D341Med (cell line): ENCODE measurements around the gene PKD1L1.
"Not testable (repeated sequence)": the region's sequence is repeated elsewhere in the genome, so short reads cannot be mapped to it uniquely, and the experiment has no call there.

Experiments
- DNase-seq: peaks from one replicate; pipeline ENCODE4 v3.0.0; 2012; ENCODE audit warnings: low spot score

Gene PKD1L1

DNA sequence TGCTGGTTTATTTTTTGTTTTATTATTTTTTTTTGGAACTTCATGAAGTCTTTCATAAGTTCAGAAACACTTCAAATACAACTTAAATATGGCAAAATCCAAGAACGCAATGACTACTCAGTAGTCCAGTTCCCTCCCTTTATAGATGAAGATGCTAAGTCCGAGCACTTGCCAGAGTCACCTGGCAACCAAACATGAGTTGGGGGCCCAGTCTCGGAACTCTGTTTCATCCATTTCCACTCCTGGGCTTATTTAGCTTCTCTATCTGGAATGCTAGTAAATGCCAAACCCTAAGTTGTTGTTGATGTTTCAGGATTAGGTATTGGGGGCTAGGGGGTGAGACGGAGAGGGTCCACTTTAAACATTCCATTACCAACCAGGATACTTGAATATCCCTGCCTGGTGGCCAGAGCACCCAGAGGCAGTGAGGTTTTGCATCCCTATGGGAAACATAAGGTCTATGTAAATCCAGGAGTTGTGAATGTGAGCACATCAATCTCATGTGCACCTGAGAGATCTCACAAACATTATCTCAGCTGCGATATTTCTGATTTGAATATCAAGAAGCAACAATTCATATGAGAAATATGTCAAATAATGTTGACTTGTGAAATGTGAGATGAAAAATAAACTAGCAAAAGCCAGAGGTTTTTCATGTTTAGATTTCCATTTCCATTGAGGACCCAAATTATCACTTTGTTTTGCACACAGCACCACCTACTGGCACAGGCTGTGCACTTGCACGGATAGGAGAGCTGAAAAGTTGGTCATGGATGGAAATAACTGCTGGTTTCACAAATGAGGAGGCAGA is 129.3 kb downstream of the PKD1L1 start:
- DNase-seq: peak; percentile 63

DNA sequence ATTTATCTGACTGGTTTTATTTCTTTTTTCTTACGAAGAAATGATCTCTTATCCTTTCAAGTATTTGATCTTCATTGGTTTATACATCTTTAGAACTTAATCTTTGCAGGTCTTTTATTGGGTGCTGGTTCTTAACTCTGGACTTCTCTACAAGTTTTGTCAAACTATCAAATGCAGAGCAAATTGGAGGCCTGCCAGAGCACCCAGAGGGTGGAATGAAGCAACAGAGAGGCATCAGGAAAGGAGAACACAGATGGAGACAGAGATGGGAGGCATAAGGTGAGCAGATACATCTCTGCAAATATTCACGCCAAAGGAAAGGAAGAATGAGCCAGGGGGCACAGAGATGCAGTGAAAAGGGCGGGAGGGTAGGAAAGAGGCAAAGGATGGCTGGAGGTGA is 130.3 kb downstream of the PKD1L1 start:
- no peak for DNase-seq

DNA sequence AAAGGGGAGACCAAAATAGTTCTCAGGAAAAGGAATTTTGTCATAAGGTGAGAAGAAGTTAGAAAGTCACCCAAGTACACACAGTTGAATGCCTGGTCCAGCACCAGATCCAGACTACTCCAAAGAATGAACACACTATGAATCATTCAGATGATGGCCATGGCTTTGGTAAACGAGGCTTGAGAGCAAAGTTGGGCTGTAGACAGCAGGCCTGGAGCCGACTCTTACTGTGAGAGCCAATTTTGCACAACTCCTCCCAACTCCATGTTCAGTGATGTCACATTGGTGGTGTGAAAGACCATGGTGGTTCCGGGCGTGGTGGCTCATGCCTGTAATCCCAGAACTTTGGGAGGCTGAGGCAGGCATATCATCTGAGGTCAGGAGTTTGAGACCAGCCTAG is 131.6 kb downstream of the PKD1L1 start:
- no peak for DNase-seq

DNA sequence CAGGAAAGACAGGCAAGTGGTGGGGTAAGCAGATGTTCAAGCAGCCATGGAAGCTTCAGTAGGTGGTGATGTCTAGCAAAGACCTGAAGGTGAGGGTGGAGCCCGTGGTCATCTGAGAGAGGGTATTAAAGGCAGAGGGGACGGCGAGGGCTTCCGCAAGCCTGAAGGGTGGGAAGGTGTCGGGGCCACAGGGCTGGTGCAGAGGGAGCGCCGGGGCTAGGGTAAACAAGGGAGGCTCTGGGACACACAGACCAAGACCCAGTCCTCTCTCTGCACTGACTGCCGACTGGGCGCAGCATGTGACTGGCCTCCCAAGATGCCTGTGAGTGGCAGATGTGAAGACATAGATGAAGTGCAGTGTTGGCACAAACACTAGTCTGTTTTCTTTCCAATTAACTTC is 132.4 kb downstream of the PKD1L1 start:
- DNase-seq: no peak

DNA sequence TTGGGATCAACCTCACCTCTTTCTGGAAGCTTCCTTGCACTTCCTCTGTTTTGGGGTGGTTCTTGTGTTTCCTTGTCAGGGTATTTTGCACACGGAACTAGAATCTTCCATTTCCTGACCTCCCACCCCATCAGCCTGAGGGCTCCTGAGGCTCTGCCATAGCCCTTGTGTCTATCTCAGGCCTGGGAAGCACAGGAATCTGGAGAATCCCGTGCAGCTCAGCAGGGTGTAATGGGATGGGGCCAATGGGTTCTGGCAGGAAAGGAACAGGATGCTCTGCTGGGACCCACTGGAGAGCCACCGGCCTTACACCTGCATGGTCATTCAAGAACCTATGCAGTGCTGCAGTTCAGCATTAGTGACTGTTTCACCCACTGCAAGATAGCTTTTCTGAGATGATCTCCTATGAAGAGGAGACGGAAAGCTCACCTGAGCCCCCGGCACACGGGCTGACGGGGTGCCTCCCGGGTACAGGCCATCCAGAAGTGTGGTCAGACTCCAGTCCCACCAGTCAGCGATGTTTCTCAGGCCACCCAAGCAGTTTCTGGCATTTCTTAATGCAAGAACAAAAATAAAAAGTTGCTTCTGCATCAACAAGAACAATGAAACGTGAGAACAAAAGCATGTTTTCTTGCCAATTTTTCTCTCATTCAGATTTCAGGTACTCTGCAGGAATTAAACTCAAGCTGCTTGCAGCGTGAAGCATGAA is 133.2 kb downstream of the PKD1L1 start:
- DNase-seq: no peak

DNA sequence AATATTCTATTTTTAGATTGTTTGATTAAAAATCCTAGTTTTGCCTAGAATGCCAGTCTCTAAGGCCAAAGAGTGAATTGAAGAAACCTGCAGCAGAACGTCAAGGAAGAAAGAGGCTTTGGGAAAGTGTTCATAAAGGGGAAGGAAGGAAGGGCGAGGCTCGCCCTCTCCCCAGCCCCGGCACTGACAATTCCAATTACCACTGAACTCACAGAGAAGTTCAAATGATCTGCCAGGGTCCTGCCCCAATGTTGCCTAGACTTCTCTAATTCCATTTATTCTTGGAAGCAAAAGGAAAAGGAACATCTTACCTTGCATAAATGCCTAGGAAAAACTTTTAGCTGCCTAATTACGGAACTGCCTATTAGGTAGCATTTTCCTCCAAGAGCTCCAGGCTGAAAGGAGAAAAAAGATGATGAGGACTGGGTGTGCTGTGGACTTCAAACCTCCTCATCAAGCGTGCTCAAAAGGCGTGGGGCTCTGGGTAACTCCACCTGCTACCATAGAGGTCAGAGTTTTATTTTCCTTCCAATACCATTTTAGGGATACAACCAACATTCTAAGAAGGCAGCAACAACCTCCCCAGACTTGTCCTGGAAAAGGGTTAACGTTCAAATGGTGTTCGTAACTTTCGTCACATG is 134.5 kb downstream of the PKD1L1 start:
- no peak for DNase-seq

DNA sequence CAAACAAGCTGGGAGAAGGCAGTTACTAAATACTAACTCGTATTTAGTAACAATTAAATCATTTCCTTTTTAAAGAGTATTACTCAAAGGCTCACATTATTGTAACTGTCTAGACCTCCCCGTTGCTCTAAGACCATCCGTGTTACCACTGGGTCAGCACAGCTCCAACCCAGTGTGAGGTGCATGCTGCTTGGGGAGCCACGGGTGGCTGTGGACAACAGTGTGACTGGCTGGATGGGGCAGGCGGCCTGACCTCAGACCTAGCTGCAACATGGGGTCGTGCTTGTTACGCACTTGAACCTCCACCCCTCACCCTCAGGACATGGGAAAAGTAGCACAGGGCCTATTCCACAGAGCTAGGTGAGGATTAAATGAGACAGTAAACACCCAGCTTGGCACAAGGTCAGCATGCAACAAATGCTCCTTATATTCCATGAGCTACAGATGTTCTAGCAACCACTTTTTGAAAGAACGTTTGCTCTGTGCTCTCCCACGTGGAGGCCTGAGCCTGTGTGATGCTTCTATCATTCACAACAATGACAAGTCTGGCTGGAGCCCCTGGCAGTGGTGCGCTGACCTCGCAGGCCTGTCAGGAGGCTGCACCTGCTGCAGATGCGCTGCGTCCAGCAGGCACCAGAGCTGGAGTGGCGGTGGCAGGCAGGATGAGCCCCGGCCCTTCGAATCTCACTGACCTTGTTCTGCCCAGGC is 135.7 kb downstream of the PKD1L1 start:
- DNase-seq: no peak

DNA sequence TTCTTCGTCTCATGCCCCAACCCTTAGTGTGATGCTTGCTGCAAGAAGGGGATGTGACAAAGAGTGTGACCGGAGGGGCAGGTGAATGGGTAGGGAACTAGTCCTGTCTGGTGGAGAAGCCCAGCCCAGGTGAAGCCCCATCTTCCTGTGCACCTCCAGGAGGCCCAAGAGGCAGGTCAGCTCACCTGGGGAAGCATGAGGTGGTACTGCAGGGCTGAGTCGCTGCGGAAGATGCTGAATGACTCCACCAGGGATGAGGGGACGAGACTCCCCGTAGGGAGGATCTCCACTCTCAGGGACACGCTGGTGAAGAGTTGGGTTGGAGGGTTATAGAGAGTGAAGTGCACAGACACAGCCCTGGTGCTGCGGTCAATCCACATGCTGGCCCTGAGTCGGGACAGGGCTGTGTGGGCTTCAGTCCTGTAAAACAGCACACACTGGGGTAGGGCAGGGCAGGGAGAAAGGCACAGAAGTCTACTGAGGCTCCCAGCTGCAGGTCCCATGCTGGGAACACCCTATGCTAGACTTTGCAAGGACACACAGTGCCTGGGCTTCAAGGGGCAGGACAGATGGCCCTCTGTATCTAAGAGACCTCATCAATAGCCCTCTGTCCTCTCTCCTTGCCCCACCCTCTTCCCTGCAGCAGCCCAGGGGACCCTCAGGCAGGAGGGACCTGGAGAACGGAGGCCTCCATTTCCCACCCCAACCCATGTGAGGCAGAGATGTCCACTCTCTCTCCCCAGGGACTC is 136.5 kb downstream of the PKD1L1 start:
- no peak for DNase-seq

DNA sequence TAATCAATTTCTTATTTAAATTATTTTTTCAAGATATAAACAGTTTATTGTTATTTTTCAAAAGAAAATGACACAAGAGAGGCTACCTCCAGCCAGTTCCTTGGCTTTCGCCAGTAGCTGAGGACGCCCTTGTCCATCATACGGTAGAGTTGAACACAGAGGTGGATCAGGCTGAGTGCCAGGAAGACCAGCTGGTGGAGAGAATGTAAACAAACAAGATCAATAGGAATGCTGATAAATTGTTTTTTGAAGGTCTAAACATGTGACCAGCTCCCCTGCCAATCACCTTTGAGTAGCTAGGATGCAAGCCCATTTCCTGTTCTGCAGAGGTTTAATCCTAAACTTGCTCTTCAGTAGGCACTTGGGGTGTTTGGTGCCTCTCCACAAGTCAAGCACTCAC is 138.9 kb downstream of the PKD1L1 start:
- DNase-seq: no peak

DNA sequence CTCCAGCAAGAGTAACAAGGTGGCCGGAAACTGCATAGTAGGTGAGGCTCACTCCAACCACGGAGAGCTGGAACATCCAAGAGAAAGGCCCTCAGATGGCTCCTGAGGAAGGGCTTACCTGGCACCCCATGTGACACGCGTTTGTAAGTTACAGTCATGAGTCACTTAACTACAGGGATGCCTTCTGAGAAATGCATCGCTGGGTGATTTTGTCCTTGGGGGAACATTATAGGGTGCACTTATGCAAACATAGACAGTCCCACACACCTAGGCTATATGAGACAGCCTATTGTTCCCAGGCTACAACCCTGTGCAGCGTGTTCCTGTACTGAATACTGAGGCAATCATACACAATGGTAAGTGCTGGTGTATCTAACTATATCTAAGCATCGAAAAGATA is 139.9 kb downstream of the PKD1L1 start:
- no peak for DNase-seq

DNA sequence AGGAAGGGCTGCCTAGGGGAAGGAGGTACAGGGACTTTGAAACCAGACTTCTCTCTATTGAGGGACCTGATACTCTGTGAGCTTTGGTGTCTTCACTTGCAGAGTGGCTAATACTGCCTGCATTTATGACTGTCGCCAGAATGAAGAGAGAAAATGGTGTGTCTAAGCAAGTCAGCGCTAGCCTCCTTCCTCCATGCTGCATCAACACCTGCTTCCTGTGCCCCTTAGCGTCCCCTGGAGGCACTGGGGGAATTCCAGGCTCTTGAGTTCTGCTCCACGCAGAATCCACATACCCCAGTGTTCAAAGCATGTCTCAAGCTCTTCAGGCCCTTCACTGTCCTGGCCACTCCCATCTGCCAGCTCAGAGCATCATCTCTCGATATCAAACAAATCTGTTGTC is 140.5 kb downstream of the PKD1L1 start:
- DNase-seq: no peak

DNA sequence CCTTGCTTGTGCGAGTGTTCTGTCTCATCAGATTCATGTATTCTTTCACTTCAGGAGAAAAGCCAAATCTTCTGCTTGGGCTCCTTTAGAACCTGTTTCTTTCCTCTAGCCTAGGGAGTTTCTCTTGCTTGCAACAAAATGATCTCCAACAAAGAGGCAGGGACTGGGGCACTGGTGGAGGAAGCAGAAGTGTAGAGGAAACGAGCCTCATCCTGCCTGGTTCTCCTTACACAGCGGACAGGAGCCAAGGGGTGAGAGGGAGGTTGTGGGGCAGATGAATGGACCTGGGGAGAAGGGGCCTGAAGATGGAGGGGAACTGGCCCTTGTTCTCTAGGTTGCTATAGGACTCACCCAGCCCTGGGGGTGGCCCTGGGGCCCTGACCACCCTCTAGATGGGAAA is 141.1 kb downstream of the PKD1L1 start:
- no peak for DNase-seq

DNA sequence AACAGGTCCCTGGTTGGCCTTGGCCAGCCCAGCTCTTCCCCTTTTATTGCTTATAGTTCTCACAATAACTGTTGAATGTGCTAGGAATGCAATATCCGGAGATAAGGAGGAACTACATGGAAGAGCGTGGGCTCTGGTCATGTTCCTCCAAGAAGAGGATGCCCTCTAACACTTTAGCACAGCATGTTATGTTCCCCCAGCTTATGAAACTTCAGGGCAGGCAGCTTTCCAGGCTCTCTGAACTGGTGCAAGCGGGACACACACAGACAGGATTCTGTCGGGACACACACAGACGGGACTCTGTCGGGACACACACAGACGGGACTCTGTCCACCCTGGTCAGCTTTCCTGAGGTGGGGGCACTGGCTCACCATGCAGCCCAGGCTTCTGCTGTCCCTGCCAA is 141.6 kb downstream of the PKD1L1 start:
- no peak for DNase-seq

DNA sequence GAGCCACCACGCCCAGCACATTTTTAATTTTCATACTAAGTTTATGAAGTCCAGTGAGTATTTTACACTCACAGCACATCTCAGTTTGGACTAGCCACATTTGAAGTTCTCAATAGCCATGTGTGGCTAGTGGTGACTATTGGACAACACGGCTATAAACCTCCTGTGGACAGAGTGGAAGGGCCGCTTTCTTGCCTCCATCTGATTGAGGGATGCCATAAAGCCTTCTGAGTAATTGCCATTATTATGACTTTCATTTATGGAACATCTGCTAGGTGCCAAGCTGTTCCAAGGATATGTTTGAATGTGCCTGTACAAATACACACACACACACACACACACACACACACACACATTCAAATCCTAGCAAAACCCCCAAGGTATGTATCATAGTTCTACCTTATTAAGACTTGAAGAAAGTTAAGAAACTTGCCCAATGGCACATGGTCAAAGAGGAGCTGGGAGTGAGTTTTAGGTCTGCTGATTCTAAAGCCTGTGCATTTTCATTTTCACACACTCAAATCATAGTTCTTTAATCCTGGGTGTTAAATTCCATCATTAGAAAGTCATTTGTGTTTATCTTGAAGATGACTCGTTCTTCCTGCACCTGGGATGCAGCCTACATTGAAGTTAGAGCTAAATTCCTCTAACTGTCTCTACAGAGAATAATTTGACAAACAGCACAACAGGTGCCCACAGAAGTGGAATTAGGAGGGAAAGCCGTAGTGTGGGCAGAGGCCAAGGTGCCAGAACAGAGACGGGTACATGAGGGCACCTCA is 143.3 kb downstream of the PKD1L1 start:
- DNase-seq: no peak

DNA sequence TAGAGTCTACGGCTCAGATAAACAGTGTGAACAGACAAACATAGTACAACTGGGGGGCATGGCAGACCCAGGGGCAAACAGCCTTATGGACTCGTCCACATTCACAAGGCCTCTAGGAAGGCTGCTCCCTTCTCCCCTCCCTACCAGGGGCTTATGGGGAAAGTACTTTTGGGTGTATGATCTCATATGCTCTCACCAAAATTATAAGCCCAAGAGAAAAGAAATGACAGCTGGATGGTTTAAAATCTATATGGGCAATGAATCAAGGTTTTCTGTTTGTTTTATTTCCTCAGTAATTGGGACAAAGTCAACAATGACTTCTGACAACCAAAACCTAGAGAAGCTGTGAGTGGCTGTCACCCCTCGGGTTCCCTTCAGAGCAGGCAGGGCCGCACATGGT is 144.4 kb downstream of the PKD1L1 start:
- no peak for DNase-seq

DNA sequence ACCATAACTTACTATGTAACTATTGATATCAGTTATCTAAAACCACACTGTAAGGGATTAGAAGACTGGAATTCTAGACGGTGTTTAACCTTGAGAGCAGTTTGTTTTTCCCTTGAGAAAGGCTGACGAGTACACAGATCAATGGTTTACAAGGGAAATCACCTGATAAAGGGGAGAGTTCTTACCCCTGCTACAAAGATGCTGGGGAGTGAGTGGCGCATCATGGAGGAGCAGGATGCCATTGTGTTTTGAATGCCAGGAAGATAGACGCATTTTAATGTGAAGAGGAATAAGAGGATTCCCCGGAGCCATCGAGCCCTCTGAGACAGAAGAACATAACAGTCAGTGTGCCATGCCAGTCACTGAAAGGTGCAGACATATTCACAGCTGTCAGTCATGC is 145.2 kb downstream of the PKD1L1 start:
- no peak for DNase-seq

DNA sequence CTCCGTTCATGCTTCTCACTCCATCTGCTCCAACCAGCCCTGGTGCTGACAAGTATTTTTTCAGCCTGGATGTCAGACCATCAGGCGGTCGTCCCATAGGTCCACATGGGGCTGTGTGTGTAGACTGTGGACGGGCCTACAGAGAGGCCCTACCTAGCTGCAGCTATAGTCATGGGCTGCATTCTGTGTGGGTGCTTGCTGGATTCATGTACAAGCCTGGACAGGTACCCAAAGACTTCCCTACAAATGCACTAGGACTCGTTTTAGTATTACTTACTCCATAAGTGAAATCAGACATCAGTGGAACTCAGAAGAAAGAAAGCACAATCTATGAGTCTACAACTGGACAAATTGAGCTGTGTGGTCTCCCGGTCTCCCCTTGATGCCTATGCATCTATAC is 146.8 kb downstream of the PKD1L1 start:
- no peak for DNase-seq

DNA sequence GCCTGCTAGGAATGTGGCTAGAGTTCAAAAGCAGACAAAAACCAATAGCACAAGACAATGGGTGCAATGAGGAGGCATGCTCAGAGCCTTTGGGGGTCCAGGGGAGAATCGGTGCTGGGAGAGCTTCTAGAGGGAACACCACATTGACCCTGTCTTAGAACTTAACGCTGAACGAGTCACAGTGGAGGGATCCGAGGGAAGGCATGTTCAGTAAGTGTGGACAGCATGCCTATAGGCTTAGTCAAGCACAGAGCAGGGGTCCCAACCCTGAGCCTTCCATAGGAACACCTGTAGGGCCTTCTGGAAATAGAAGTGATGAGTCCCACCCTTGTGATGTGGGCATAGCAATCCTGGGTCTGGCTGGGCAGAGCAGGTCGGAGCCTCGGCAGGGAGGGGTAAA is 148.7 kb downstream of the PKD1L1 start:
- no peak for DNase-seq

DNA sequence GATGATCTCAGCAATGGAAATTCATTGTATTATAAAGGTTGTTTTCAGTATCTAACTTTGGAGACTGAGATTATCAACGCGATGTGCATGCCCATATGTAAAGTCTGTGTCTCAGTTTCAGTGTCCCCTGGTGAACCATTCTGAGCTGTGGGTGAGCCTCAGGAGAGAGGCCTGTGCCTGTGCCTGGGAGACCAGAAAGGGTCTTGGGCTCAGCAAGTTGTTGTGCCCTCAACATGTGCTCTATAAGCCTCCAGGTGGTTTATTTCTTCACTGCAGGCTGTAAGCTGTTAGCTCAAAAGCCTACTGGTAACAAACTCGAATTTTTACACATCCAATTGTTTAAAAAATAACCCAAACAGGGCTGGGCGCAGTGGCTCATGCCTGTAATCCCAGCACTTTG is 151.9 kb downstream of the PKD1L1 start:
- no peak for DNase-seq

DNA sequence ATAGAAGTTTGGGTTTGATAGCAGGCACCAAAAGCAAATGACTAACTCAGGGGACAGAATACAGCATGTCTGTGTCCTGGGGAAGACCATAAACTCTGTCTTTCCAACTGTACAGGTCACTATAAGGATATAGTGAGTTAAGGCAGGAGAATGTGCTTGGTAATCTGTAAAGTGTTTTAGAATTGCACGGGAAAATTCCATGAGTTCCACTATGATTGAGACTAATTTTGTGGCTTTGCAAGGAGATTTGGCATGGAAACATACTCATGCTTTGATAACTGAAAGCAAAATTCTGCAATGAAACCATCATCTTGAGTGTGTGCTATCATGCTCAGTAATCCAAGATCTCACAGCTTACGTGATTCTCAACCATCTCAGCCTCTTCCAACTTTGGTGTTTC is 152.6 kb downstream of the PKD1L1 start:
- DNase-seq: no peak

DNA sequence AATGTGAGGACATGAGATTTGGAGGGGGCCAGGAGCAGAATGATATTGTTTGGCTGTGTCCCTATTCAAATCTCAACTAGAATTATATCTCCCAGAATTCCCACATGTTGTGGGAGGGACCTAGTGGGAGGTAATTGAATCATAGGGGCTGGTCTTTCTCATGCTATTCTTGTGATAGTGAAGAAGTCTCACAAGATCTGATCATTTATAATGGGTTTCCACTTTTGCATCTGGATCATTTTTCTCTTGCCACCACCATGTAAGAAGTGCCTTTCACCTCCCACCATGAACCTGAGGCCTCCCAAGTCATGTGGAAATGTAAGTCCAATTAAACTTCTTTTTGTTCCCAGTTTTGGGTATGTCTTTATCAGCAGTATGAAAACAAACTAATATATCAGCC is 153.1 kb downstream of the PKD1L1 start:
- not testable (repeated sequence) for DNase-seq
